Measurements from ENCODE around the gene CARF. TPM values are rescaled to one million over a fixed set of nuclear protein-coding genes. Genes with fewer than 3 reads are reported as not detected.
"Not testable (repeated sequence)": the region's sequence is repeated elsewhere in the genome, so short reads cannot be mapped to it uniquely, and the experiment has no call there.

The CARF gene
- total and polyA plus RNA-seq, 4 donors, result 1.3 to 14.4 (median 6.7) TPM

GRCh38 chr2:202905507-202905906, 6.6 kb upstream of the CARF start:
- DNase-seq; intact Hi-C loops (cut with DNase I); H3K27me3 ChIP-seq (ENCODE audit: control insufficient read depth in 1 of 2, insufficient read depth in 2 of 2, low read length in 1 of 2); H3K27ac ChIP-seq (ENCODE audit: low read depth in 1 of 2, low read length in 2 of 2); H3K36me3 ChIP-seq (ENCODE audit: control insufficient read depth in 1 of 2, insufficient read depth in 2 of 2, low read length in 1 of 2); H3K4me3 ChIP-seq (ENCODE audit: low read length in 2 of 2); ATAC-seq (ENCODE audit: low FRiP score); H3K9me3 ChIP-seq (ENCODE audit: control insufficient read depth, low read length); H3K4me1 ChIP-seq (ENCODE audit: control insufficient read depth in 1 of 2, insufficient read depth in 2 of 2, low read length in 2 of 2): not testable (repeated sequence)

DNA sequence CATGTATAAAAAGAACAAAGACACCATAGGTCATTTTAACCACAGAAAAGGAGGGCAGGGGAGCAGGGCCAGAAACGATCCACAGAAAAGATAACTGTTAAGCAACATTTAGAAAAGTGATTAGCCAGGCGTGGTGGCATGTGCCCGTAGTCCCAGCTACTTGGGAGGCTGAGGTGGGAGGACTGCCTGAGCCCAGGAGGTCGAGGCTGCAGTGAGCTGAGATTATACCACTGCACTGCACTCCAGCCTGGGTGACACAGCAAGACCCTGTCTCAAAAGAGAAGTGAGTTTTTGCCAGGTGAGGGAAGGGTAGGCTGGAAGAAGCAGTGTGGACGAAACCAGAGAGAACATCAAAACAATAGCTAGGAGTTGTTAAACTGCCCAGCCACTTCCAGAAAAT, 3.9 kb upstream of the CARF start:
- H3K27ac ChIP-seq (ENCODE audit: low read depth in 1 of 2, low read length in 2 of 2), result no peak overlapping the region
- no peak for ATAC-seq (ENCODE audit: low FRiP score)
- 85 to 93% methylated on average over 5 of the region's 5 CpGs for WGBS, 2 donors
- H3K27me3 ChIP-seq (ENCODE audit: control insufficient read depth in 1 of 2, insufficient read depth in 2 of 2, low read length in 1 of 2), result no peaks in the 10 kb centered on the region
- no peak for DNase-seq
- peaks cover 0 to 3% of the 10 kb centered on the region in 2 donors for H3K4me1 ChIP-seq (ENCODE audit: control insufficient read depth in 1 of 2, insufficient read depth in 2 of 2, low read length in 2 of 2)
- H3K36me3 ChIP-seq (ENCODE audit: control insufficient read depth in 1 of 2, insufficient read depth in 2 of 2, low read length in 1 of 2), result no peaks in the 10 kb centered on the region
- H3K4me3 ChIP-seq (ENCODE audit: low read length in 2 of 2), result no peak overlapping the region
- intact Hi-C loops (cut with DNase I), result no loop called here
- no peaks in the 10 kb centered on the region for H3K9me3 ChIP-seq (ENCODE audit: control insufficient read depth, low read length)

DNA sequence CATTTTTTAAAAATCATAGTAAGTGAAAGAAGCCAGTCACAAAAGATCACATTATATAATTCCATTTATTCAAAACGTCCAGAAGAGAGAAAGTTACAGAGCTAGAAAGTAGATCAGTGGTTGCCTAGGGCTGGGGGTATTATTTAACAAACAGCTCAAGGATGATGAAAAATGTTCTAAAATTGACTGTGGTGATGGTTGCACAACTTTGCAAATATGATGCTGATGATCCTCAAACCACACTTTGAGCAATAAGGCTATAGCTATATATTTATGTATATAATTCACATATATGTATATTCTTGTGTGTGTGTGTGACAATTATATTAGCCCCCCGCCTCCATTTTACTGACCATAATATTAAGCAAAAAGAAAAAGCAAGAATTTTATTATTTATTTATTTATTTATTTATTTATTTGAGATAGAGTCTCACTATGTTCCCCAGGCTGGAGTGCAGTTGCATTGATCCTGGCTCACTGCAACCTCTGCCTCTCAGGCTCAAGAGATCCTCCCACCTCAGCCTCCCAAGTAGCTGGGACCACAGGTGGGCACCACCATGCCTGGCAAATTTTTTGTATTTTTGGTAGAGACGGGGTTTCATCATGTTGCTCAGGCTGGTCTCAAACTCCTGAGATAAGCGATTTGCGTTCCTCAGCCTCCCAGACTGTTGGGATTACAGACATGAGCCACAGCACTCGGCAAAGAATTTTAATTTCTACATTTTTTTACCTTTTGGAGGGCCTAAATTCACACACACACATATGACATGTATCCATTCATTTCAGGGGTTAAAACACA, 2.5 kb upstream of the CARF start:
- H3K9me3 ChIP-seq (ENCODE audit: control insufficient read depth, low read length), result no peaks in the 10 kb centered on the region
- no peak overlapping the region for H3K27ac ChIP-seq (ENCODE audit: low read depth in 1 of 2, low read length in 2 of 2)
- no peak overlapping the region for H3K4me3 ChIP-seq (ENCODE audit: low read length in 2 of 2)
- 91 to 92% methylated on average over 6 of the region's 6 CpGs for WGBS, 2 donors
- intact Hi-C loops (cut with DNase I), result loop anchor here (5.0 to 10.0 kb wide), 3 partner anchors 105 to 328 kb away; partner anchors contain the start of genes CYP20A1 (in 1 of the 2) and NBEAL1 (in 1 of the 2)
- no peaks in the 10 kb centered on the region for H3K36me3 ChIP-seq (ENCODE audit: control insufficient read depth in 1 of 2, insufficient read depth in 2 of 2, low read length in 1 of 2)
- DNase-seq (no peak), ATAC-seq (ENCODE audit: low FRiP score) (no peak)
- no peaks in the 10 kb centered on the region for H3K27me3 ChIP-seq (ENCODE audit: control insufficient read depth in 1 of 2, insufficient read depth in 2 of 2, low read length in 1 of 2)
- peaks cover 0 to 4% of the 10 kb centered on the region in 2 donors for H3K4me1 ChIP-seq (ENCODE audit: control insufficient read depth in 1 of 2, insufficient read depth in 2 of 2, low read length in 2 of 2)

DNA sequence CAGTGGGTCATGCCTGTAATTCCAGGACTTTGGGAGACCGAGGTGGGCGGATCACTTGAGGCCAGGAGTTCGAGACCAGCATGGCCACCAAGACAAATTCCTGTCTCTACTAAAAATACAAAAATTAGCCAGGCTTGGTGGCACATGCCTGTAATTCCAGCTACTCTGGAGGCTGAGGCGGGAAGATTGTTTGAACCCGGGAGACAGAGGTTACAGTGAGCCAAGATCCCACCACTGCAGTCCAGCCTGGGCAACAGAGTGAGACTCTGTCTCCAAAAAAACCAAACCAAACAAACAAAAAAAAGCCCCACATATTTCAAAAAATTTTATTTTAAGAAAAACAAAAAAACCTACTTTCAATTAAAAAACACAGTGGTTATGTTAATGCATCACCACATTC, 1.8 kb upstream of the CARF start:
- H3K27ac ChIP-seq (ENCODE audit: low read depth in 1 of 2, low read length in 2 of 2); H3K4me3 ChIP-seq (ENCODE audit: low read length in 2 of 2); H3K36me3 ChIP-seq (ENCODE audit: control insufficient read depth in 1 of 2, insufficient read depth in 2 of 2, low read length in 1 of 2); H3K4me1 ChIP-seq (ENCODE audit: control insufficient read depth in 1 of 2, insufficient read depth in 2 of 2, low read length in 2 of 2); H3K27me3 ChIP-seq (ENCODE audit: control insufficient read depth in 1 of 2, insufficient read depth in 2 of 2, low read length in 1 of 2); ATAC-seq (ENCODE audit: low FRiP score); DNase-seq; H3K9me3 ChIP-seq (ENCODE audit: control insufficient read depth, low read length): not testable (repeated sequence)
- 82 to 87% methylated on average over 5 of the region's 5 CpGs for WGBS, 2 donors
- intact Hi-C loops (cut with DNase I), result loop anchor here (5.0 to 10.0 kb wide), 3 partner anchors 105 to 327 kb away; partner anchors contain the start of genes CYP20A1 (in 1 of the 2) and NBEAL1 (in 1 of the 2)

GRCh38 chr2:202910698-202911097, 1.4 kb upstream of the CARF start:
- Histone ChIP-seq H3K9me3 (ENCODE audit: control insufficient read depth, low read length) (no peaks in the 10 kb centered on the region), H3K27ac (ENCODE audit: low read depth in 1 of 2, low read length in 2 of 2) (no peak overlapping the region), H3K27me3 (ENCODE audit: control insufficient read depth in 1 of 2, insufficient read depth in 2 of 2, low read length in 1 of 2) (no peaks in the 10 kb centered on the region), H3K4me3 (ENCODE audit: low read length in 2 of 2) (peak overlapping the region; percentile 79 to 99), H3K36me3 (ENCODE audit: control insufficient read depth in 1 of 2, insufficient read depth in 2 of 2, low read length in 1 of 2) (no peaks in the 10 kb centered on the region), H3K4me1 (ENCODE audit: control insufficient read depth in 1 of 2, insufficient read depth in 2 of 2, low read length in 2 of 2) (peaks cover 0 to 4% of the 10 kb centered on the region in 2 donors)
- intact Hi-C loops (cut with DNase I), result loop anchor here (5.0 to 10.0 kb wide), 3 partner anchors 104 to 327 kb away; partner anchors contain the start of genes CYP20A1 (in 1 of the 2) and NBEAL1 (in 1 of the 2)
- WGBS, 2 donors, result 20% methylated on average over 3 of the region's 3 CpGs
- no peak for ATAC-seq (ENCODE audit: low FRiP score)
- no peak for DNase-seq

DNA sequence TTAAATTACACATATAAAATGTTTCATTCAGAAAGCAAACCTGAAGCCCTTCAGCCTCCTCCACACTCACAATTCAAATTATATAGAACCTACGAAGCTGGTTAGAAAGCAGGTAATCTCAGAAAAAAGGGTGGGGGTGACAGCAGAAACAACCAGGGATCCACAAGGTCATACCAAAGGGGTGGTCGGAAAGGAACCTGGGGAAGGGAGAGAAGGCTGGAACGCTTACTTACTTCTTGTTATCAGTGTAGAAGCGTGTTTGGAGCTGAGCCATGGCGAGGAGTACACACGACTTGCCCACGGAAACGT, 918 bp upstream of the CARF start:
- no peak for DNase-seq
- Histone ChIP-seq H3K4me1 (ENCODE audit: control insufficient read depth in 1 of 2, insufficient read depth in 2 of 2, low read length in 2 of 2) (peaks cover 0 to 4% of the 10 kb centered on the region in 2 donors), H3K27me3 (ENCODE audit: control insufficient read depth in 1 of 2, insufficient read depth in 2 of 2, low read length in 1 of 2) (no peaks in the 10 kb centered on the region), H3K36me3 (ENCODE audit: control insufficient read depth in 1 of 2, insufficient read depth in 2 of 2, low read length in 1 of 2) (no peaks in the 10 kb centered on the region), H3K9me3 (ENCODE audit: control insufficient read depth, low read length) (no peaks in the 10 kb centered on the region), H3K27ac (ENCODE audit: low read depth in 1 of 2, low read length in 2 of 2) (peak overlapping the region in 1 of 2 donors; percentile 79), H3K4me3 (ENCODE audit: low read length in 2 of 2) (peak overlapping the region; percentile 79 to 99)
- peak; percentile 20 for ATAC-seq (ENCODE audit: low FRiP score)
- intact Hi-C loops (cut with DNase I), result loop anchor here (5.0 to 10.0 kb wide), 3 partner anchors 104 to 326 kb away; partner anchors contain the start of genes CYP20A1 (in 1 of the 2) and NBEAL1 (in 1 of the 2)
- 0% methylated on average over 8 of the region's 8 CpGs for whole genome bisulfite sequencing, 2 donors

DNA sequence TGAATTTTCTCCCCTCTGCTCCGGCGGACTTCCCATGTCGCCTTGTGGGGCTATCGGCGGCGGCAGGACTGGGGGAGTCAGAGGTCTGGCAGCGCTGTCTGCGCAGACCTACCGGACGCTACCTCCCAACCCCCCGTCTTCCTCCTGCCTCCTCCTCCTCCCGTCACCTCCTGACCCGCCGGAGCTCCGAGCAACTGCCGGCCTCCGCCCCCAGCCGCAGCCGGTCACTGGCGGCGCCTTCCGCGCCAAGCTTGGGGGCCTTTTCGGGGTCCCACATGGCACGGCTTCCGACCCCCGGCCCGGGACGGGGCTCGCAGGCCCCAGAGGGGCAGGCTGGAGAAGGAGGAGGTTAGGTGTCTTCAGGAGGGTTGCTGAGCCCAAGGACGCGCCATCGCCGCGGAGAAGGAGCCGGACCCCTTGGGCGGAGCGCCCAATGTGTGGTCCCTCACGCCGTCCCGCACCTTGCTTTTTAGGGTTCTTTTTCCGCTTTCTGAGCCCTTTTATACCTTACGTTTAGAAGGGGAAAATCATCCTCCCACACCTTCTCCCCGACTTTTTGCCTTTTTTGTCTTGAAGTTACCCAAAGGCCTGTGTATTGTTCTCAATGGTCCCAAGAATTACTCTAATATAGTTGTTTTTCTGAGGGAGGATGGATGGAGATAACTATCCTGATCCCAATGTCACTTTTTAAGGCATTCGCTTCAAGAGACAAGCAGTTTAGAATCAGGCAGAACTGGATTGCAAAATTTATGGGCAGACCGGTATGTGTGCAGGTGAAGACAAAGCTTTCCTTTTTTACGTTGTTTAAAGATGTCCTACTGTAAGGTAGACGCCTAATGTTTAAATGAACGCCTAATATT, 497 bp downstream of the CARF start:
- H3K9me3 ChIP-seq (ENCODE audit: control insufficient read depth, low read length); H3K4me1 ChIP-seq (ENCODE audit: control insufficient read depth in 1 of 2, insufficient read depth in 2 of 2, low read length in 2 of 2); H3K27me3 ChIP-seq (ENCODE audit: control insufficient read depth in 1 of 2, insufficient read depth in 2 of 2, low read length in 1 of 2); H3K36me3 ChIP-seq (ENCODE audit: control insufficient read depth in 1 of 2, insufficient read depth in 2 of 2, low read length in 1 of 2): not testable (repeated sequence)
- WGBS, 2 donors, result 2 to 6% methylated on average over 7 to 26 of the region's 49 CpGs
- DNase-seq (peak in 1 of 2 donors; percentile 60), ATAC-seq (ENCODE audit: low FRiP score) (peak; percentile 90)
- Histone ChIP-seq H3K27ac (ENCODE audit: low read depth in 1 of 2, low read length in 2 of 2) (peak overlapping the region in 1 of 2 donors; percentile 79), H3K4me3 (ENCODE audit: low read length in 2 of 2) (peak overlapping the region; percentile 79 to 99)
- intact Hi-C loops (cut with DNase I), result loop anchor here (5.0 to 10.0 kb wide), 3 partner anchors 102 to 325 kb away; partner anchors contain the start of genes CYP20A1 (in 1 of the 2) and NBEAL1 (in 1 of the 2)

DNA sequence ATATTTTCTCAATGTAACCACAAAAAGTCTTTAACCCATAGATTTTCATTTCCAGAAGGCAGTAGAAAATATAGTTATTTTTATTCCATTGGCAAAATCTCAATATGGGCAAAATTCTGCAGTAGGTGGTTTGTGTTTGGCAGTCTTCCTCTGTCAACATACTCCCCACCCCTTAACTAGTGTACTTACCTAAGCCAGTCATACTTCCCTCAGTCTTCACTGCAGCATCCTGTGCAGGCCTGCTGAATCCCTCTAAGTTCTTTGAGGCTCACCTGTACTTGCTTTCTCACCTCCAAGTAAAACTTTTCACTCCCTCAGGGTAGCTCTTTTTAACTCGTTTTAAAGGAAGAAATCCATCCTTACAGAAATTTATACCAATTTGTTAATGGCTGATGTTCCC, 6.8 kb downstream of the CARF start:
- no peak overlapping the region for H3K27ac ChIP-seq (ENCODE audit: low read depth in 1 of 2, low read length in 2 of 2)
- ATAC-seq (ENCODE audit: low FRiP score) (no peak), DNase-seq (no peak)
- H3K27me3 ChIP-seq (ENCODE audit: control insufficient read depth in 1 of 2, insufficient read depth in 2 of 2, low read length in 1 of 2), result no peaks in the 10 kb centered on the region
- no peaks in the 10 kb centered on the region for H3K4me1 ChIP-seq (ENCODE audit: control insufficient read depth in 1 of 2, insufficient read depth in 2 of 2, low read length in 2 of 2)
- H3K4me3 ChIP-seq (ENCODE audit: low read length in 2 of 2), result no peak overlapping the region
- intact Hi-C loops (cut with DNase I), result loop anchor here (10.0 kb wide), 2 partner anchors 96 to 166 kb away; partner anchors contain the start of gene NBEAL1 (in 1 of the 2)
- no peaks in the 10 kb centered on the region for H3K36me3 ChIP-seq (ENCODE audit: control insufficient read depth in 1 of 2, insufficient read depth in 2 of 2, low read length in 1 of 2)
- 85 to 86% methylated on average over 1 of the region's 1 CpG for WGBS, 2 donors
- H3K9me3 ChIP-seq (ENCODE audit: control insufficient read depth, low read length), result no peaks in the 10 kb centered on the region
